Esophagus muscularis mucosa (tissue), 4 donors: ENCODE measurements around the gene S100A7. TPM values are rescaled to one million over a fixed set of nuclear protein-coding genes. Genes with fewer than 3 reads are reported as not detected.

ENCODE experiments used
- DNase-seq: peaks from one replicate; pipeline ENCODE4 v3.0.0-alpha.2; 2017; ENCODE audit errors: extremely low spot score
- H3K27ac ChIP-seq, 4 donors: fragments of 200-600 bp; sonication (generic); replicated peaks in 1 of 4; 1 replicate in 3 of 4; 2 replicates in 1 of 4; pipeline ENCODE4 v1.5.1; 2016 to 2019; ENCODE audit warnings: mild to moderate bottlenecking in 1 of 4
- H3K27me3 ChIP-seq, 4 donors: fragments of 200-600 bp; sonication (generic); one replicate each; pipeline versions ENCODE4 v1.5.1 to v1.6.0; 2016 to 2019
- H3K36me3 ChIP-seq, 4 donors: fragments of 200-600 bp; sonication (generic); one replicate each; pipeline ENCODE4 v1.5.1; 2016 to 2019
- H3K4me1 ChIP-seq, 4 donors: fragments of 200-600 bp; sonication (generic); one replicate each; pipeline ENCODE4 v1.5.1; 2016 to 2019
- H3K4me3 ChIP-seq, 4 donors: fragments of 200-600 bp; sonication (generic); 1 replicate in 2 of 4; 2 replicates in 2 of 4; pipeline ENCODE4 v1.5.1; 2016 to 2019; ENCODE audit warnings: mild to moderate bottlenecking in 4 of 4, moderate library complexity in 1 of 4
- H3K9me3 ChIP-seq, 4 donors: fragments of 200-600 bp; sonication (generic); 1 replicate in 3 of 4; 2 replicates in 1 of 4; pipeline ENCODE4 v1.5.1; 2016 to 2019
- EP300 ChIP-seq: sonication (generic); formaldehyde crosslinking; IDR thresholded peaks from one replicate; pipeline ENCODE4 v1.6.1; 2017; ENCODE audit warnings: antibody characterized with exemption
- POLR2A ChIP-seq: fragments of 450-650 bp; IDR thresholded peaks from one replicate; pipeline ENCODE4 v1.6.1; 2017; ENCODE audit warnings: antibody characterized with exemption, moderate library complexity, mild to moderate bottlenecking, low read depth
- POLR2AphosphoS5 ChIP-seq, 2 donors: sonication (generic); formaldehyde crosslinking; IDR thresholded peaks; one replicate each; pipeline ENCODE4 v1.6.1; 2017; ENCODE audit warnings: antibody characterized with exemption in 2 of 2
- WGBS: methylation state at CpG from one replicate; pipeline ENCODE4 v1.1.5; 2018; 5-methylcytosine and 5-hydroxymethylcytosine counted together
- intact Hi-C: fragments of 100-400 bp; cut with DNase I; formaldehyde crosslinking; loops from one replicate; pipeline ENCODE4 v1.15.1; 2023
- total RNA-seq, 4 donors: library from RNA; depleted of rRNA; stranded (reverse); fragments of >200 nt; gene quantifications; one replicate each; pipeline versions ENCODE4 v1.1.0 to v1.2.1, GENCODE V29; 2016
- TF ChIP-seq, protein P1 (sequence below), 3 experiments: fragments of 200-600 bp in 2 of 3; fragments of 450-650 bp in 1 of 3; sonication (generic) in 2 of 3; IDR thresholded peaks; one replicate each; pipeline ENCODE4 v1.5.1; 2017 to 2019; ENCODE audit warnings: antibody characterized with exemption in 3 of 3, mild to moderate bottlenecking in 2 of 3, moderate library complexity in 1 of 3

The S100A7 gene
- total RNA-seq, 4 donors from 2014 or later: not detected

DNA sequence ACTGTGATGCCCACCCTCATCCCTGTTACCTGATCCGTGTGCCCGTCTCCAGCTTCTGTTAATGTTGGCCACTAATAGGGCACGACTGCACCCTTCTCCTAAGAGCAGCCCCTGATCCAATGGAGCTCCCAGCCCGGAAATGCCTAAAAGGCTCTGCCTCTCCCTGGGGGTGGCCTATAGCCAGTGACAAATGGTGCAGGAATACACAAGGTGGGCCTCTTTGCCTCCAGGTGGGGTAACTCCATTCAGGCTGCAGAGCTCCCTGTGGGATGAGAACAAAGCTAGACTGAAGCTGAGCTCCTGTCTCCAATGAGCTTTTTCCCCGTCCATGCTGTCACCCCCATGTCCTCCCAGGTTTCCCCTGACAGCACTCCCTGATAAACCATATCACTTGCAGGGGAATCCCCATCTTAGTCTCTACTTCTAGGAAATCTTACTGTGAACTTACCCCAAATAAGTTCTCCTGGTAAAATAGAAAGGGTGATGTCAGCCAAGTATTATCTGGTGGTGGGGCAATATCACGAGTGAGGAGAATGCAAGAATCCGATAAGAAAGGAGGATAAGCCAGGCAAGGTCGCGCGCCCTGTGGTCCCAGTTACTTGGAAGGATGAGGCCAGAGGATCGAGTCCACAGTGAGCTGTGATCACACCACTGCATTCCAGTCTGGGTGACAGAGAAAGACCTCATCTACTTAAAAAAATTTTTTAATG, 25.6 kb downstream of the S100A7 start:
- H3K4me1 ChIP-seq: no peaks in the 10 kb centered on the region
- intact Hi-C loops: no loop called here
- no peak for DNase-seq
- peaks cover 0 to 23% (median 0%) of the 10 kb centered on the region in 4 donors for H3K27me3 ChIP-seq
- no peaks in the 10 kb centered on the region for H3K36me3 ChIP-seq
- no peaks in the 10 kb centered on the region for H3K9me3 ChIP-seq
- TF ChIP-seq POLR2AphosphoS5 (IDR thresholded peaks at IDR 0.05) (no peak), POLR2A (no peak), EP300 (no peak)
- TF ChIP-seq, protein P1, sequence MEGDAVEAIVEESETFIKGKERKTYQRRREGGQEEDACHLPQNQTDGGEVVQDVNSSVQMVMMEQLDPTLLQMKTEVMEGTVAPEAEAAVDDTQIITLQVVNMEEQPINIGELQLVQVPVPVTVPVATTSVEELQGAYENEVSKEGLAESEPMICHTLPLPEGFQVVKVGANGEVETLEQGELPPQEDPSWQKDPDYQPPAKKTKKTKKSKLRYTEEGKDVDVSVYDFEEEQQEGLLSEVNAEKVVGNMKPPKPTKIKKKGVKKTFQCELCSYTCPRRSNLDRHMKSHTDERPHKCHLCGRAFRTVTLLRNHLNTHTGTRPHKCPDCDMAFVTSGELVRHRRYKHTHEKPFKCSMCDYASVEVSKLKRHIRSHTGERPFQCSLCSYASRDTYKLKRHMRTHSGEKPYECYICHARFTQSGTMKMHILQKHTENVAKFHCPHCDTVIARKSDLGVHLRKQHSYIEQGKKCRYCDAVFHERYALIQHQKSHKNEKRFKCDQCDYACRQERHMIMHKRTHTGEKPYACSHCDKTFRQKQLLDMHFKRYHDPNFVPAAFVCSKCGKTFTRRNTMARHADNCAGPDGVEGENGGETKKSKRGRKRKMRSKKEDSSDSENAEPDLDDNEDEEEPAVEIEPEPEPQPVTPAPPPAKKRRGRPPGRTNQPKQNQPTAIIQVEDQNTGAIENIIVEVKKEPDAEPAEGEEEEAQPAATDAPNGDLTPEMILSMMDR (IDR thresholded peaks at IDR 0.05): no peak
- 80% methylated on average over 11 of the region's 11 CpGs for WGBS
- no peak overlapping the region for H3K4me3 ChIP-seq
- H3K27ac ChIP-seq: no peak overlapping the region

DNA sequence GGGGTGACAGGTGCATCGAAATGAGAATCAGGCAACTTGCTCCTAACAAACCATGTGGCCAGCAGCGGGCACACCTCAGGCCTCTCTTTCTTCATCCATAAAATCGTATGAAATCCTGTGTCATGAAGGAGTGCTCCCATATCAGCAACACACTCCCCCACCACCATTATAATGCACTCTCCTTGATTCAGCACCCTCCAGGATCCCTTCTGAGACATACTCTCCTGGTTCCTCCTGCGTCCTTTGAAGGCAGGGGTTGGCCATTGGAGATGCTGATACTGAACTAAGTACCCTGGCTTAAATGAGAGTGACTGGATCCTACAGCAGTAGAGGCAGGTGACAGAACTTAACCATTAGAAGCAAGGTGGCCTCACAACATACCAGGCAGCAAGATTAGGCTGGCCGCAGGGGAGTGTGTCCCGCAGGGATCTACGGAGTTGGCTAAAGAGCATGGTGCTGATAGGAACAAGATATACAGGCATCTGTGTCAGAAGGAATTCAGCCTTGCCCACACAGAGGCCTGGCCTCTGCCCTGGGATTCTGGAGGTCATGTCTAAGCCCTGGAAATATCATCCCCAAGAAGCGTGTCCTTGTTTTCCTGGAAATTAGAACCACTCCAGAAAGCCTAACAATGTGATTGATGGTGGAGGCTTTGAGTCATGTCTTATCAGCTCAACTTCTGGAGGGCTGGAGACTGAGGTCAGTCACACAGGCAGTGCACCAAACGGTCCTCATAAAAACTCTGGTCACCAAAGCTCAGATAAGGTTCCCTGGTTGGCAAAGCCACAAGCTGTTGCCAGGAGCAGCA, 27.4 kb downstream of the S100A7 start:
- 73% methylated on average over 7 of the region's 9 CpGs for WGBS
- TF ChIP-seq POLR2A (no peak), POLR2AphosphoS5 (IDR thresholded peaks at IDR 0.05) (no peak), EP300 (no peak)
- TF ChIP-seq, protein P1 (IDR thresholded peaks at IDR 0.05): no peak
- intact Hi-C loops: no loop called here
- H3K27ac ChIP-seq: no peak overlapping the region
- no peaks in the 10 kb centered on the region for H3K36me3 ChIP-seq
- H3K4me3 ChIP-seq: no peak overlapping the region
- peaks cover 0 to 35% (median 0%) of the 10 kb centered on the region in 4 donors for H3K27me3 ChIP-seq
- no peaks in the 10 kb centered on the region for H3K4me1 ChIP-seq
- peak; percentile 86 for DNase-seq
- no peaks in the 10 kb centered on the region for H3K9me3 ChIP-seq

DNA sequence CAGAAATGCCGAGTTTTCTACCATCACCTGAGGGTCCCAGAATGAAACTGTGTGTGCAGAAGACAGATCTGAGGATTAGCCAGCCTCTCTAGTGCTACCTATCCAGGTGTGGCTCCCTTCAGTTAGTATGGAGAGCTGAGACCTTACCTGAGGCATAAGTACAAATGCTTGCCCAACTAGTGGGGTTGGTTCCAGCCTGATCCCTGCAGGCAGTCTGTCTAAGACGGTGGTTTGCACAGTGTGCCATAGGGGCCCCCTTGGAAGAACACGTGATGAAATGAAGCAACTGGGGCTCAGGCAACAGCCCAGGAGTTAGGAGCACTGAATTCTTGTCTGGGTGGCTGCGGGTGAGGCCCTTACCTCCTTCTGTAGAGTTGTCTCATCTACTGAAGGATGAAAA, 28.5 kb downstream of the S100A7 start:
- TF ChIP-seq POLR2AphosphoS5 (IDR thresholded peaks at IDR 0.05) (no peak), EP300 (no peak)
- TF ChIP-seq, protein P1 (IDR thresholded peaks at IDR 0.05): no peak
- H3K27me3 ChIP-seq: peaks cover 0 to 40% (median 0%) of the 10 kb centered on the region in 4 donors
- no peak overlapping the region for H3K27ac ChIP-seq
- intact Hi-C loops: no loop called here
- no peaks in the 10 kb centered on the region for H3K36me3 ChIP-seq
- no peak overlapping the region for H3K4me3 ChIP-seq
- peak; percentile 86 for DNase-seq
- H3K9me3 ChIP-seq: no peaks in the 10 kb centered on the region
- H3K4me1 ChIP-seq: no peaks in the 10 kb centered on the region
- 55% methylated on average over 4 of the region's 4 CpGs for WGBS

DNA sequence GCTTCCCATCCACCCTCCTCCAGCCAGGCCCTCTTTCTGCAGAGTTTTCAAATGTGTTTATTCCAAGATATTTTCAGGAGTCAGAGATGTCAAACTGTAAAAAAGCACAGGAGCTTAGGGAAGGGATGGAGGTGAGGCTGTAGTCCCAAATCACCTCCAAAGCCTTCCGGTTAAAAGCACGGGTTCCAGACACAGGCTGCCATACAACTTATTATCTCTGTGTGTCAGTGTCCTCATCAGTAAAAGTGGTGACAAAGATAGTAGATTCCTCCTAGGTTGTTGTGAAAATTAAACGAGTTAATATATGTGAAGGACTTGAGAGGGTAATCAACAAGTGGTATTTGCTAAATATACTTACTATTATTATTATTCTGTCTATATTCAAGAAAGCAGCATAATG, 29.0 kb downstream of the S100A7 start:
- no peak overlapping the region for H3K27ac ChIP-seq
- H3K9me3 ChIP-seq: no peaks in the 10 kb centered on the region
- H3K27me3 ChIP-seq: peaks cover 0 to 40% (median 0%) of the 10 kb centered on the region in 4 donors
- intact Hi-C loops: no loop called here
- H3K36me3 ChIP-seq: no peaks in the 10 kb centered on the region
- 84% methylated on average over 3 of the region's 3 CpGs for WGBS
- peak; percentile 64 for DNase-seq
- TF ChIP-seq EP300 (no peak), POLR2AphosphoS5 (IDR thresholded peaks at IDR 0.05) (no peak), POLR2A (no peak)
- TF ChIP-seq, protein P1 (IDR thresholded peaks at IDR 0.05): no peak
- H3K4me3 ChIP-seq: no peak overlapping the region
- no peaks in the 10 kb centered on the region for H3K4me1 ChIP-seq
